ENCODE measurements around the gene BTAF1. TPM values are rescaled to one million over a fixed set of nuclear protein-coding genes. Genes with fewer than 3 reads are reported as not detected.
A peak's percentile ranks its signal among the peaks of the same experiment; 100 is the strongest.

Gene BTAF1
- 987 and 1,060 TPM in 2 replicates for total RNA-seq (2013; cell fraction: nucleolus; rRNA removed)
- total RNA-seq (2014; rRNA removed) (56.9 and 68.0 TPM in 2 replicates), total RNA-seq (2014; rRNA removed; fragmentation: Illumina TruSeq; extraction: Trizol) (63.3 and 66.0 TPM in 2 replicates), total RNA-seq (2021) (54.2 and 54.6 TPM in 2 replicates), polyA plus RNA-seq (2011; rRNA removed) (157 and 230 TPM in 2 replicates), polyA plus RNA-seq (2014; fragmentation: Illumina TruSeq; extraction: Trizol) (56.9 and 76.0 TPM in 2 replicates), polyA plus RNA-seq (2014; fragmentation: Nextera tagmentation; extraction: Ambion mirVana) (10 to 100 TPM; 11.8 to 12.8 TPM), polyA plus RNA-seq (2014; rRNA removed) (53.2 and 62.9 TPM in 2 replicates), polyA plus RNA-seq (2016; fragmentation: Nextera tagmentation; extraction: Ambion mirVana) (10 to 100 TPM; 34.7 to 37.4 TPM), polyA minus RNA-seq (2011; rRNA and poly(A)+ RNA removed) (102 and 152 TPM in 2 replicates), Bru-seq, nascent RNA (percentile 92 among the genes with signal in this experiment), BruChase-seq, experiment 1, labeled RNA remaining after a 6-hour chase (percentile 94 among the genes with signal in this experiment), BruChase-seq, experiment 2, labeled RNA remaining after a 2-hour chase (percentile 93 among the genes with signal in this experiment)
- 30.7 TPM for polyA plus RNA-seq (2011; ENCODE audit: low read depth)
- 33.7 and 38.4 TPM in 2 replicates for polyA plus RNA-seq (2011; cell fraction: cytosol; rRNA removed)
- 370 and 587 TPM in 2 replicates for polyA plus RNA-seq (2011; cell fraction: nucleus; rRNA removed)
- 42.7 and 63.7 TPM in 2 replicates for polyA plus RNA-seq (2012)
- polyA minus RNA-seq (2011; cell fraction: cytosol; rRNA and poly(A)+ RNA removed): 29.8 and 41.3 TPM in 2 replicates
- 139 and 166 TPM in 2 replicates for polyA minus RNA-seq (2011; cell fraction: nucleus; rRNA and poly(A)+ RNA removed)
- long read RNA-seq, experiment 1, partial matches to known transcripts: 9 of 10 reads
- long read RNA-seq, experiment 1, other reads (novel, unspliced or antisense): 1 of 10 reads
- long read RNA-seq, experiment 2, partial matches to known transcripts: 45 of 84 reads
- long read RNA-seq, experiment 2, other reads (novel, unspliced or antisense): 39 of 84 reads

- Histone ChIP-seq H3K27ac (ENCODE audit: control insufficient read depth, insufficient read depth) (peak within 1 kb of the TSS; percentile 88), H3K36me3 (ENCODE audit: control insufficient read depth in 2 of 2, insufficient read depth in 2 of 2, low read length in 1 of 2) (no peaks in the 10 kb centered on the region), H3K4me2 (ENCODE audit: control insufficient read depth, insufficient read depth) (peak within 1 kb of the TSS; percentile 60), H3K79me2 (ENCODE audit: control insufficient read depth, insufficient read depth, low read length) (peaks cover 51% of the 10 kb centered on the region), H3K4me3 (peak within 1 kb of the TSS; percentile 86), H3K4me1 (ENCODE audit: control insufficient read depth, insufficient read depth, low read length) (no peaks in the 10 kb centered on the region), H2AFZ (ENCODE audit: control insufficient read depth, low read depth, low read length) (peak within 1 kb of the TSS; percentile 95), H3K9me3 (replicated peaks; ENCODE audit: control insufficient read depth, insufficient read depth, low read length) (no peaks in the 10 kb centered on the region; the same call in 2 of the 3 replicates), H3K27me3 (replicated peaks in 1 of 2; ENCODE audit: control insufficient read depth in 2 of 2, insufficient read depth in 2 of 2, low read length in 1 of 2) (no peaks in the 10 kb centered on the region; a peak in 1 of 4 replicates), H4K20me1 (ENCODE audit: control insufficient read depth, insufficient read depth) (no peaks in the 10 kb centered on the region), H3K9ac (ENCODE audit: control insufficient read depth, insufficient read depth, low read length) (peak within 1 kb of the TSS; percentile 90)
- ChIA-PET POLR2A (interaction anchor here (0.6 to 1.9 kb wide), 14 partner anchors 8 to 1052 kb away, joined by 3 to 9 read pairs (median 4); partner anchors contain the start of genes FGFBP3, RPP30 and TNKS2), SMC1A (ENCODE audit: uncharacterized antibody, unreplicated experiment) (interaction anchor here (1.0 to 2.3 kb wide), 10 partner anchors 9 to 917 kb away, joined by 3 to 12 read pairs (median 3); partner anchors contain the start of gene TNKS2), CTCF (interaction anchor here (0.6 to 1.9 kb wide), 8 partner anchors 8 to 20 kb away, joined by 3 to 11 read pairs (median 4); no protein-coding TSS in a partner anchor), RAD21 (ENCODE audit: unreplicated experiment) (interaction anchor here (0.7 to 1.5 kb wide), 7 partner anchors 12 to 127 kb away, joined by 3 to 6 read pairs (median 4); no protein-coding TSS in a partner anchor)
- 3% methylated on average over 62 of the region's 65 CpGs for WGBS (ENCODE audit: insufficient coverage, insufficient replicate concordance, low lambda C conversion rate, missing lambda C conversion rate)
- DNase-seq (ENCODE audit: low read depth, low spot score) (peak; percentile 56), ATAC-seq (peak; percentile 95), FAIRE-seq (peak; percentile 85)
- TSS peak; percentile 99 for BruUV-seq (replicated peaks)
- intact Hi-C loops (cut with micrococcal nuclease; ENCODE audit: unreplicated experiment) (no loop called here), in situ Hi-C loops (cut with MboI) (loop anchor here (5.0 to 25.0 kb wide), 3 partner anchors 536 to 1036 kb away; no protein-coding TSS in a partner anchor)
- peak; percentile 98 for TF ChIP-seq PML (IDR thresholded peaks at IDR 0.05; ENCODE audit: low read length)
- peak; percentile 69 for TF ChIP-seq POLR2AphosphoS2 (IDR thresholded peaks at IDR 0.05; ENCODE audit: low read depth, low read length)
- TF ChIP-seq RELA (IDR thresholded peaks at IDR 0.05; ENCODE audit: borderline replicate concordance, partially characterized antibody): no peak
- TF ChIP-seq, protein P1, sequence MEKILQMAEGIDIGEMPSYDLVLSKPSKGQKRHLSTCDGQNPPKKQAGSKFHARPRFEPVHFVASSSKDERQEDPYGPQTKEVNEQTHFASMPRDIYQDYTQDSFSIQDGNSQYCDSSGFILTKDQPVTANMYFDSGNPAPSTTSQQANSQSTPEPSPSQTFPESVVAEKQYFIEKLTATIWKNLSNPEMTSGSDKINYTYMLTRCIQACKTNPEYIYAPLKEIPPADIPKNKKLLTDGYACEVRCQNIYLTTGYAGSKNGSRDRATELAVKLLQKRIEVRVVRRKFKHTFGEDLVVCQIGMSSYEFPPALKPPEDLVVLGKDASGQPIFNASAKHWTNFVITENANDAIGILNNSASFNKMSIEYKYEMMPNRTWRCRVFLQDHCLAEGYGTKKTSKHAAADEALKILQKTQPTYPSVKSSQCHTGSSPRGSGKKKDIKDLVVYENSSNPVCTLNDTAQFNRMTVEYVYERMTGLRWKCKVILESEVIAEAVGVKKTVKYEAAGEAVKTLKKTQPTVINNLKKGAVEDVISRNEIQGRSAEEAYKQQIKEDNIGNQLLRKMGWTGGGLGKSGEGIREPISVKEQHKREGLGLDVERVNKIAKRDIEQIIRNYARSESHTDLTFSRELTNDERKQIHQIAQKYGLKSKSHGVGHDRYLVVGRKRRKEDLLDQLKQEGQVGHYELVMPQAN (conservative IDR thresholded peaks at IDR 0.05): peak; percentile 89
- TF ChIP-seq IRF3 (IDR thresholded peaks at IDR 0.05): no peak
- TF ChIP-seq ZZZ3 (IDR thresholded peaks at IDR 0.05; ENCODE audit: control insufficient read depth, insufficient read length, low read depth): no peak
- no peak for TF ChIP-seq ZBED1 (IDR thresholded peaks at IDR 0.05; ENCODE audit: borderline replicate concordance)
- 0 out of 2 replicates have a peak, but pooled peaks have one; percentile 2 for TF ChIP-seq ZSCAN29 (IDR thresholded peaks at IDR 0.05)
- no peak for TF ChIP-seq SIX5 (IDR thresholded peaks at IDR 0.05; ENCODE audit: low read depth, low read length, severe bottlenecking)
- TF ChIP-seq SMARCA5 (IDR thresholded peaks at IDR 0.05): peak; percentile 66; the same call in 1 of the 2 replicates
- TF ChIP-seq, protein P2, sequence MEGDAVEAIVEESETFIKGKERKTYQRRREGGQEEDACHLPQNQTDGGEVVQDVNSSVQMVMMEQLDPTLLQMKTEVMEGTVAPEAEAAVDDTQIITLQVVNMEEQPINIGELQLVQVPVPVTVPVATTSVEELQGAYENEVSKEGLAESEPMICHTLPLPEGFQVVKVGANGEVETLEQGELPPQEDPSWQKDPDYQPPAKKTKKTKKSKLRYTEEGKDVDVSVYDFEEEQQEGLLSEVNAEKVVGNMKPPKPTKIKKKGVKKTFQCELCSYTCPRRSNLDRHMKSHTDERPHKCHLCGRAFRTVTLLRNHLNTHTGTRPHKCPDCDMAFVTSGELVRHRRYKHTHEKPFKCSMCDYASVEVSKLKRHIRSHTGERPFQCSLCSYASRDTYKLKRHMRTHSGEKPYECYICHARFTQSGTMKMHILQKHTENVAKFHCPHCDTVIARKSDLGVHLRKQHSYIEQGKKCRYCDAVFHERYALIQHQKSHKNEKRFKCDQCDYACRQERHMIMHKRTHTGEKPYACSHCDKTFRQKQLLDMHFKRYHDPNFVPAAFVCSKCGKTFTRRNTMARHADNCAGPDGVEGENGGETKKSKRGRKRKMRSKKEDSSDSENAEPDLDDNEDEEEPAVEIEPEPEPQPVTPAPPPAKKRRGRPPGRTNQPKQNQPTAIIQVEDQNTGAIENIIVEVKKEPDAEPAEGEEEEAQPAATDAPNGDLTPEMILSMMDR (IDR thresholded peaks at IDR 0.05 in 2 of 3, conservative IDR thresholded peaks at IDR 0.05 in 1 of 3; ENCODE audit: control insufficient read depth in 2 of 3, extremely low read depth in 1 of 3, insufficient read depth in 1 of 3, low read depth in 3 of 3, low read length in 3 of 3): no peak
Measured at GRCh38 chr10:91923371-91924211, at the start of gene BTAF1. Gene BTAF1 (plus strand): TSS chr10:91923770. CDS start chr10:91924077, 307 bp downstream.

Measured in GM12878 (cell line).